Vagina (tissue), 2 donors: ENCODE results near the gene INSR. TPM values are rescaled to one million over a fixed set of nuclear protein-coding genes. Genes with fewer than 3 reads are reported as not detected.

Source experiments
- DNase-seq, 2 donors: peaks; one replicate each; pipeline ENCODE4 v3.0.0-alpha.2; 2017; ENCODE audit errors: extremely low spot score in 2 of 2
- H3K27ac ChIP-seq: fragments of 200-600 bp; sonication (generic); one replicate; pipeline ENCODE4 v1.5.1; 2019
- H3K27me3 ChIP-seq: fragments of 200-600 bp; sonication (generic); one replicate; pipeline ENCODE4 v1.5.1; 2019
- H3K36me3 ChIP-seq, 2 donors: fragments of 200-600 bp; sonication (generic); one replicate each; pipeline ENCODE4 v1.5.1; 2017 to 2019
- H3K4me1 ChIP-seq: fragments of 200-600 bp; sonication (generic); one replicate; pipeline ENCODE4 v1.5.1; 2019
- H3K4me3 ChIP-seq, 2 donors: fragments of 200-600 bp; sonication (generic); 1 replicate in 1 of 2; 2 replicates in 1 of 2; pipeline ENCODE4 v1.5.1; 2016 to 2019
- H3K9me3 ChIP-seq: fragments of 200-600 bp; sonication (generic); one replicate; pipeline ENCODE4 v1.5.1; 2019
- CTCF ChIP-seq, 3 experiments: fragments of 450-650 bp in 2 of 3; fragments of 200-600 bp in 1 of 3; sonication (generic) in 1 of 3; IDR thresholded peaks; one replicate each; pipeline ENCODE4 v1.5.1; 2017 to 2019; ENCODE audit warnings: antibody characterized with exemption in 3 of 3, mild to moderate bottlenecking in 2 of 3, moderate library complexity in 2 of 3
- POLR2A ChIP-seq, 2 donors: fragments of 450-650 bp; IDR thresholded peaks; one replicate each; pipeline ENCODE4 v1.6.1; 2017; ENCODE audit warnings: antibody characterized with exemption in 2 of 2, mild to moderate bottlenecking in 2 of 2, moderate library complexity in 2 of 2
- POLR2AphosphoS5 ChIP-seq, 2 donors: sonication (generic); formaldehyde crosslinking; IDR thresholded peaks; one replicate each; pipeline ENCODE4 v1.9.0; 2017; ENCODE audit warnings: antibody characterized with exemption in 2 of 2, mild to moderate bottlenecking in 2 of 2, low read depth in 1 of 2; ENCODE audit not compliant: insufficient read depth in 1 of 2
- intact Hi-C: fragments of 100-400 bp; cut with DNase I; formaldehyde crosslinking; loops from one replicate; pipeline ENCODE4 v1.15.1; 2023
- total RNA-seq: library from RNA; depleted of rRNA; stranded (reverse); fragments of >200 nt; gene quantifications from one replicate; pipeline ENCODE4 v1.2.3, GENCODE V29; 2016

Gene INSR
- total RNA-seq, 1 donor from 2014 or later, result 86.7 TPM

GRCh38 chr19:7219056-7219455 is 75.2 kb downstream of the INSR start:
- DNase-seq, result no peak
- no peaks in the 10 kb centered on the region for H3K27me3 ChIP-seq
- H3K4me1 ChIP-seq, result peaks cover 7% of the 10 kb centered on the region
- H3K4me3 ChIP-seq, result no peak overlapping the region
- no peak overlapping the region for H3K27ac ChIP-seq
- no peaks in the 10 kb centered on the region for H3K9me3 ChIP-seq
- intact Hi-C loops, result no loop called here
- TF ChIP-seq CTCF (IDR thresholded peaks at IDR 0.05), result no peak
- no peak for TF ChIP-seq POLR2A (IDR thresholded peaks at IDR 0.05)
- no peak for TF ChIP-seq POLR2AphosphoS5 (IDR thresholded peaks at IDR 0.05; ENCODE audit: insufficient read depth in 1 of 2, low read depth in 1 of 2)
- H3K36me3 ChIP-seq, result no peaks in the 10 kb centered on the region

GRCh38 chr19:7217861-7218260 is 76.4 kb downstream of the INSR start:
- TF ChIP-seq CTCF (IDR thresholded peaks at IDR 0.05) (no peak), POLR2AphosphoS5 (IDR thresholded peaks at IDR 0.05; ENCODE audit: insufficient read depth in 1 of 2, low read depth in 1 of 2) (no peak), POLR2A (IDR thresholded peaks at IDR 0.05) (no peak)
- Histone ChIP-seq H3K4me1 (peaks cover 17% of the 10 kb centered on the region), H3K36me3 (no peaks in the 10 kb centered on the region), H3K4me3 (no peak overlapping the region), H3K27me3 (no peaks in the 10 kb centered on the region), H3K27ac (no peak overlapping the region), H3K9me3 (no peaks in the 10 kb centered on the region)
- intact Hi-C loops, result no loop called here
- no peak for DNase-seq

GRCh38 chr19:7216373-7216902 is 77.8 kb downstream of the INSR start:
- no peaks in the 10 kb centered on the region for H3K27me3 ChIP-seq

GRCh38 chr19:7215176-7215575 is 79.0 kb downstream of the INSR start:
- TF ChIP-seq POLR2A (IDR thresholded peaks at IDR 0.05), result no peak
- no peak for TF ChIP-seq POLR2AphosphoS5 (IDR thresholded peaks at IDR 0.05; ENCODE audit: insufficient read depth in 1 of 2, low read depth in 1 of 2)
- no peak for TF ChIP-seq CTCF (IDR thresholded peaks at IDR 0.05)
- intact Hi-C loops, result no loop called here
- H3K4me1 ChIP-seq, result peaks cover 26% of the 10 kb centered on the region
- DNase-seq, result no peak
- H3K36me3 ChIP-seq, result no peaks in the 10 kb centered on the region
- no peaks in the 10 kb centered on the region for H3K9me3 ChIP-seq
- no peak overlapping the region for H3K4me3 ChIP-seq
- no peak overlapping the region for H3K27ac ChIP-seq
- no peaks in the 10 kb centered on the region for H3K27me3 ChIP-seq

More at GRCh38 chr19:7216373-7216902, 77.8 kb downstream of the INSR start:
- Histone ChIP-seq H3K36me3 (no peaks in the 10 kb centered on the region), H3K9me3 (no peaks in the 10 kb centered on the region), H3K4me3 (no peak overlapping the region), H3K27ac (no peak overlapping the region), H3K4me1 (peaks cover 26% of the 10 kb centered on the region)
- intact Hi-C loops, result no loop called here
- no peak for TF ChIP-seq POLR2AphosphoS5 (IDR thresholded peaks at IDR 0.05; ENCODE audit: insufficient read depth in 1 of 2, low read depth in 1 of 2)
- TF ChIP-seq POLR2A (IDR thresholded peaks at IDR 0.05), result no peak
- TF ChIP-seq CTCF (IDR thresholded peaks at IDR 0.05), result no peak
- no peak for DNase-seq

- no peak for DNase-seq
- intact Hi-C loops, result no loop called here
Measured at GRCh38 chr19:7214324-7215089, 79.7 kb downstream of the INSR start.

More at GRCh38 chr19:7214324-7215089, 79.7 kb downstream of the INSR start:
- Histone ChIP-seq H3K9me3 (no peaks in the 10 kb centered on the region), H3K4me3 (no peak overlapping the region), H3K4me1 (peaks cover 26% of the 10 kb centered on the region), H3K27ac (no peak overlapping the region), H3K36me3 (no peaks in the 10 kb centered on the region), H3K27me3 (no peaks in the 10 kb centered on the region)
- TF ChIP-seq POLR2AphosphoS5 (IDR thresholded peaks at IDR 0.05; ENCODE audit: insufficient read depth in 1 of 2, low read depth in 1 of 2), result no peak
- no peak for TF ChIP-seq CTCF (IDR thresholded peaks at IDR 0.05)
- no peak for TF ChIP-seq POLR2A (IDR thresholded peaks at IDR 0.05)
